HCT116 (cell line): ENCODE measurements around the gene SMIM45.

Experiments used
- ATAC-seq: fragments of 200-7000 bp; cut with Tn5 transposase; 2 replicates; pipeline ENCODE4 v1.9.1; 2020; ENCODE audit warnings: mild to moderate bottlenecking, moderate library complexity
- BruUV-seq: library from RNA; stranded (reverse); fragments of 400-500 nt; replicated peaks from 2 replicates; lab custom pipeline; 2021; lab: Mats Ljungman, UMichigan
- CTCF ChIA-PET: fragments of 300-600 bp; sonication (Branson Sonifier 250); formaldehyde crosslinking; loops from one replicate; lab custom pipeline; 2021; ENCODE audit warnings: antibody characterized with exemption; lab: Charles Lee
- POLR2A ChIA-PET: fragments of 300-600, 350-600 bp; sonication (Branson Sonifier 250); formaldehyde crosslinking; loops from one replicate; lab custom pipeline; 2021; ENCODE audit warnings: antibody characterized with exemption; lab: Charles Lee
- RAD21 ChIA-PET, 2 experiments: fragments of 300-600 bp; sonication (Branson Sonifier 250); formaldehyde crosslinking; loops; one replicate each; lab custom pipeline; 2023; ENCODE audit warnings: low total read pairs in 2 of 2; ENCODE audit not compliant: uncharacterized antibody in 2 of 2, unreplicated experiment in 2 of 2, low non-redundant PET in 1 of 2; lab: Charles Lee
- DNase-seq: peaks from one replicate; pipeline ENCODE4 v3.0.0-alpha.2; 2010; ENCODE audit warnings: low read depth, low spot score
- H2AFZ ChIP-seq: fragments of 200-600 bp; shearing (Covaris generic), sonication (generic); 2 replicates; pipeline ENCODE4 v1.6.1; 2017; ENCODE audit warnings: low read depth, mixed run types, mixed read lengths, antibody characterized with exemption, low read length; ENCODE audit not compliant: poor library complexity, severe bottlenecking
- H3K27ac ChIP-seq: 2 replicates; pipeline ENCODE4 v1.5.1; 2012; ENCODE audit warnings: low read depth, low read length
- H3K27me3 ChIP-seq: fragments of 200-600 bp; sonication (generic); 2 replicates; pipeline ENCODE4 v1.6.1; 2016; ENCODE audit warnings: mixed run types, low read length, mixed read lengths; ENCODE audit not compliant: insufficient read depth
- H3K36me3 ChIP-seq, 2 experiments: fragments of 200-500 bp in 1 of 2; fragments of 200-600 bp in 1 of 2; sonication (Bioruptor generic) in 1 of 2; sonication (generic) in 1 of 2; 2 replicates each; pipeline versions ENCODE4 v1.5.1 to v1.6.1; 2014 to 2016; ENCODE audit warnings: low read length in 2 of 2, inconsistent platforms in 1 of 2, mixed read lengths in 1 of 2, mixed run types in 1 of 2; ENCODE audit not compliant: insufficient read depth in 2 of 2, control insufficient read depth in 1 of 2
- H3K4me1 ChIP-seq, 2 experiments: fragments of 200-600 bp in 1 of 2; sonication (generic) in 1 of 2; 2 replicates each; pipeline versions ENCODE4 v1.5.1 to v1.6.1; 2012 to 2017; ENCODE audit warnings: low read length in 2 of 2, inconsistent platforms in 1 of 2, mild to moderate bottlenecking in 1 of 2, mixed read lengths in 1 of 2, mixed run types in 1 of 2, moderate library complexity in 1 of 2; ENCODE audit not compliant: insufficient read depth in 2 of 2, control insufficient read depth in 1 of 2
- H3K4me2 ChIP-seq: fragments of 200-600 bp; sonication (generic); 2 replicates; pipeline ENCODE4 v1.6.1; 2017; ENCODE audit warnings: mixed run types, low read length, mixed read lengths
- H3K4me3 ChIP-seq, 2 experiments: fragments of 200-600 bp in 1 of 2; sonication (generic) in 1 of 2; replicated peaks in 1 of 2; 2 replicates each; pipeline ENCODE4 v1.5.1; 2011 to 2016; ENCODE audit warnings: low read length in 2 of 2, control low read depth in 1 of 2, low read depth in 1 of 2, mild to moderate bottlenecking in 1 of 2, mixed read lengths in 1 of 2, mixed run types in 1 of 2
- H3K79me2 ChIP-seq: fragments of 200-600 bp; sonication (generic); 2 replicates; pipeline ENCODE4 v1.6.1; 2017; ENCODE audit warnings: mild to moderate bottlenecking, mixed run types, low read length, moderate library complexity, mixed read lengths; ENCODE audit not compliant: insufficient read depth
- H3K9ac ChIP-seq: fragments of 200-600 bp; sonication (generic); 2 replicates; pipeline ENCODE4 v1.6.1; 2016; ENCODE audit warnings: low read length, mixed read lengths
- H3K9me2 ChIP-seq: fragments of 200-600 bp; sonication (generic), shearing (Covaris generic); 2 replicates; pipeline ENCODE4 v1.6.1; 2017; ENCODE audit warnings: mixed run types, mild to moderate bottlenecking, moderate library complexity; ENCODE audit not compliant: insufficient read depth
- H3K9me3 ChIP-seq, 2 experiments: fragments of 200-500 bp in 1 of 2; fragments of 200-600 bp in 1 of 2; sonication (Bioruptor generic) in 1 of 2; sonication (generic) in 1 of 2; 2 replicates each; pipeline ENCODE4 v1.6.1; 2014 to 2017; ENCODE audit warnings: low read length in 2 of 2, mixed read lengths in 2 of 2, inconsistent platforms in 1 of 2, low read depth in 1 of 2, mild to moderate bottlenecking in 1 of 2, mixed run types in 1 of 2, moderate library complexity in 1 of 2; ENCODE audit not compliant: control insufficient read depth in 1 of 2, insufficient read depth in 1 of 2
- H4K20me1 ChIP-seq: fragments of 200-600 bp; sonication (generic), shearing (Covaris generic); 2 replicates; pipeline ENCODE4 v1.6.1; 2017; ENCODE audit warnings: mixed run types, mild to moderate bottlenecking, moderate library complexity; ENCODE audit not compliant: insufficient read depth
- CBX3 ChIP-seq: IDR thresholded peaks from 2 replicates; pipeline ENCODE4 v1.6.1; 2012; ENCODE audit warnings: low read depth
- CEBPB ChIP-seq: IDR thresholded peaks from 2 replicates; pipeline ENCODE4 v1.6.1; 2012; ENCODE audit warnings: low read depth
- CTCF ChIP-seq, 3 experiments: fragments of 200-600 bp in 1 of 3; sonication (generic) in 1 of 3; IDR thresholded peaks in 2 of 3; conservative IDR thresholded peaks in 1 of 3; 2 replicates each; pipeline ENCODE4 v1.5.1; 2012 to 2017; ENCODE audit warnings: low read depth in 2 of 3, low read length in 2 of 3, antibody characterized with exemption in 1 of 3, borderline replicate concordance in 1 of 3, control low read depth in 1 of 3, mild to moderate bottlenecking in 1 of 3, mixed read lengths in 1 of 3, mixed run types in 1 of 3, moderate library complexity in 1 of 3; ENCODE audit not compliant: insufficient read depth in 1 of 3
- EGR1 ChIP-seq: IDR thresholded peaks from 2 replicates; pipeline ENCODE4 v1.6.1; 2012; ENCODE audit warnings: low read depth
- POLR2A ChIP-seq: IDR thresholded peaks from 2 replicates; pipeline ENCODE4 v1.7.0; 2011; ENCODE audit warnings: borderline replicate concordance; ENCODE audit not compliant: insufficient read depth, insufficient read length; ENCODE audit errors: extremely low read depth
- SRF ChIP-seq: IDR thresholded peaks from 2 replicates; pipeline ENCODE4 v1.6.1; 2012; ENCODE audit warnings: low read depth
- ZBTB33 ChIP-seq: IDR thresholded peaks from 2 replicates; pipeline ENCODE4 v1.6.1; 2011; ENCODE audit warnings: mild to moderate bottlenecking, low read length, moderate library complexity; ENCODE audit not compliant: insufficient replicate concordance; ENCODE audit errors: extremely low read depth
- ZNF274 ChIP-seq: fragments of 200-500 bp; sonication (Bioruptor generic); IDR thresholded peaks from 2 replicates; pipeline ENCODE4 v1.6.1; 2014; ENCODE audit warnings: mild to moderate bottlenecking, low read depth, low read length, inconsistent platforms
- intact Hi-C: fragments of 100-400 bp; cut with micrococcal nuclease; formaldehyde crosslinking; loops from 2 replicates; pipeline ENCODE4 v1.10.0; 2022
- TF ChIP-seq, protein P1 (sequence below): IDR thresholded peaks from 2 replicates; pipeline ENCODE4 v1.6.1; 2012
- TF ChIP-seq, protein P2 (sequence below): IDR thresholded peaks from 2 replicates; pipeline ENCODE4 v1.6.1; 2012; ENCODE audit warnings: low read depth

The SMIM45 gene

GRCh38 chr22:41907436-41908401, 44.2 kb upstream of the SMIM45 start:
- Histone ChIP-seq H3K9me3 (no peaks in the 10 kb centered on the region), H3K27ac (no peak overlapping the region), H3K4me3 (no peak overlapping the region), H3K79me2 (no peaks in the 10 kb centered on the region), H3K36me3 (peaks cover 5 to 7% of the 10 kb centered on the region in 2 experiments; a peak in 2 of 4 replicates), H3K27me3 (no peaks in the 10 kb centered on the region), H3K4me2 (no peak overlapping the region), H3K9me2 (no peaks in the 10 kb centered on the region), H3K4me1 (peaks cover 0 to 6% of the 10 kb centered on the region in 2 experiments; a peak in 2 of 4 replicates), H3K9ac (no peak overlapping the region), H4K20me1 (no peaks in the 10 kb centered on the region), H2AFZ (no peak overlapping the region)
- no TSS peak for BruUV-seq
- no peak for DNase-seq
- intact Hi-C loops = no loop called here
- POLR2A ChIA-PET = no interaction called here
- RAD21 ChIA-PET = no interaction called here
- CTCF ChIA-PET = no interaction called here
- ATAC-seq = no peak; the same call in 1 of the 2 replicates
- no peak for TF ChIP-seq CEBPB
- TF ChIP-seq EGR1 = no peak
- TF ChIP-seq, protein P1, sequence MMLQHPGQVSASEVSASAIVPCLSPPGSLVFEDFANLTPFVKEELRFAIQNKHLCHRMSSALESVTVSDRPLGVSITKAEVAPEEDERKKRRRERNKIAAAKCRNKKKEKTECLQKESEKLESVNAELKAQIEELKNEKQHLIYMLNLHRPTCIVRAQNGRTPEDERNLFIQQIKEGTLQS = no peak
- no peak for TF ChIP-seq ZNF274
- TF ChIP-seq ZBTB33 = no peak
- TF ChIP-seq, protein P2, sequence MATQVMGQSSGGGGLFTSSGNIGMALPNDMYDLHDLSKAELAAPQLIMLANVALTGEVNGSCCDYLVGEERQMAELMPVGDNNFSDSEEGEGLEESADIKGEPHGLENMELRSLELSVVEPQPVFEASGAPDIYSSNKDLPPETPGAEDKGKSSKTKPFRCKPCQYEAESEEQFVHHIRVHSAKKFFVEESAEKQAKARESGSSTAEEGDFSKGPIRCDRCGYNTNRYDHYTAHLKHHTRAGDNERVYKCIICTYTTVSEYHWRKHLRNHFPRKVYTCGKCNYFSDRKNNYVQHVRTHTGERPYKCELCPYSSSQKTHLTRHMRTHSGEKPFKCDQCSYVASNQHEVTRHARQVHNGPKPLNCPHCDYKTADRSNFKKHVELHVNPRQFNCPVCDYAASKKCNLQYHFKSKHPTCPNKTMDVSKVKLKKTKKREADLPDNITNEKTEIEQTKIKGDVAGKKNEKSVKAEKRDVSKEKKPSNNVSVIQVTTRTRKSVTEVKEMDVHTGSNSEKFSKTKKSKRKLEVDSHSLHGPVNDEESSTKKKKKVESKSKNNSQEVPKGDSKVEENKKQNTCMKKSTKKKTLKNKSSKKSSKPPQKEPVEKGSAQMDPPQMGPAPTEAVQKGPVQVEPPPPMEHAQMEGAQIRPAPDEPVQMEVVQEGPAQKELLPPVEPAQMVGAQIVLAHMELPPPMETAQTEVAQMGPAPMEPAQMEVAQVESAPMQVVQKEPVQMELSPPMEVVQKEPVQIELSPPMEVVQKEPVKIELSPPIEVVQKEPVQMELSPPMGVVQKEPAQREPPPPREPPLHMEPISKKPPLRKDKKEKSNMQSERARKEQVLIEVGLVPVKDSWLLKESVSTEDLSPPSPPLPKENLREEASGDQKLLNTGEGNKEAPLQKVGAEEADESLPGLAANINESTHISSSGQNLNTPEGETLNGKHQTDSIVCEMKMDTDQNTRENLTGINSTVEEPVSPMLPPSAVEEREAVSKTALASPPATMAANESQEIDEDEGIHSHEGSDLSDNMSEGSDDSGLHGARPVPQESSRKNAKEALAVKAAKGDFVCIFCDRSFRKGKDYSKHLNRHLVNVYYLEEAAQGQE = no peak
- TF ChIP-seq POLR2A = no peak
- TF ChIP-seq CBX3 = no peak
- TF ChIP-seq CTCF (IDR thresholded peaks at IDR 0.05 in 2 of 3, conservative IDR thresholded peaks at IDR 0.05 in 1 of 3; ENCODE audit: borderline replicate concordance in 1 of 3, insufficient read depth in 1 of 3, low read depth in 2 of 3, low read length in 2 of 3) = no peak
- TF ChIP-seq SRF = no peak
